Neural cell (in vitro differentiated cells): ENCODE data around the gene GPR146. TPM values are rescaled to one million over a fixed set of nuclear protein-coding genes. Genes with fewer than 3 reads are reported as not detected.

ENCODE experiments used
- H2AFZ ChIP-seq: fragments of 200-600, 300-800 bp; sonication (generic), shearing (Covaris generic); 2 replicates; pipeline ENCODE4 v1.6.0; 2014; ENCODE audit warnings: low read depth, mild to moderate bottlenecking, antibody characterized with exemption, low read length, moderate library complexity
- H3F3A ChIP-seq: fragments of 200-600 bp; shearing (Covaris generic); 2 replicates; pipeline ENCODE4 v1.6.1; 2016; ENCODE audit warnings: mild to moderate bottlenecking, moderate library complexity, mixed read lengths, antibody characterized with exemption, low read length; ENCODE audit not compliant: insufficient read depth, poor library complexity, severe bottlenecking
- H3K27ac ChIP-seq: fragments of 200-600, 300-800 bp; sonication (generic), shearing (Covaris generic); 2 replicates; pipeline ENCODE4 v1.5.1; 2014; ENCODE audit warnings: mild to moderate bottlenecking, low read length, moderate library complexity
- H3K27me3 ChIP-seq: fragments of 300-800, 200-600 bp; sonication (generic), shearing (Covaris generic); 2 replicates; pipeline ENCODE4 v1.6.0; 2014; ENCODE audit warnings: mild to moderate bottlenecking, low read depth, low read length, moderate library complexity; ENCODE audit not compliant: insufficient read depth
- H3K36me3 ChIP-seq: fragments of 300-800, 200-600 bp; sonication (generic), shearing (Covaris generic); 2 replicates; pipeline ENCODE4 v1.5.1; 2014; ENCODE audit warnings: mild to moderate bottlenecking, antibody characterized with exemption, low read length, moderate library complexity; ENCODE audit not compliant: insufficient read depth
- H3K4me2 ChIP-seq: fragments of 300-800, 200-600 bp; sonication (generic), shearing (Covaris generic); 2 replicates; pipeline ENCODE4 v1.6.0; 2014; ENCODE audit warnings: mild to moderate bottlenecking, low read length
- H3K4me3 ChIP-seq: fragments of 300-800, 200-600 bp; sonication (generic), shearing (Covaris generic); 2 replicates; pipeline ENCODE4 v1.5.1; 2014; ENCODE audit warnings: mild to moderate bottlenecking, low read length, moderate library complexity
- H3K79me2 ChIP-seq: fragments of 200-600 bp; shearing (Covaris generic); replicated peaks from 2 replicates; pipeline ENCODE4 v1.6.0; 2014; ENCODE audit warnings: mild to moderate bottlenecking, low read length, moderate library complexity; ENCODE audit not compliant: insufficient read depth
- H3K9ac ChIP-seq: fragments of 300-800, 200-600 bp; sonication (generic), shearing (Covaris generic); 2 replicates; pipeline ENCODE4 v1.6.1; 2016; ENCODE audit warnings: mild to moderate bottlenecking, low read length, mixed read lengths
- H3K9me2 ChIP-seq: fragments of 200-600 bp; shearing (Covaris generic); 2 replicates; pipeline ENCODE4 v1.6.1; 2016; ENCODE audit warnings: mild to moderate bottlenecking, low read length, mixed read lengths; ENCODE audit not compliant: insufficient read depth
- H3K9me3 ChIP-seq: fragments of 200-600, 300-800 bp; sonication (generic), shearing (Covaris generic); 2 replicates; pipeline ENCODE4 v1.6.1; 2016; ENCODE audit warnings: mild to moderate bottlenecking, mixed run types, low read length, moderate library complexity, mixed read lengths
- H4K20me1 ChIP-seq: fragments of 200-600 bp; shearing (Covaris generic); 2 replicates; pipeline ENCODE4 v1.6.1; 2016; ENCODE audit warnings: mild to moderate bottlenecking, mixed run types; ENCODE audit not compliant: insufficient read depth
- CTCF ChIP-seq: fragments of 450-650 bp; IDR thresholded peaks from 2 replicates; pipeline ENCODE4 v1.5.1; 2014; ENCODE audit warnings: antibody characterized with exemption, mild to moderate bottlenecking, moderate library complexity; ENCODE audit not compliant: poor library complexity, severe bottlenecking
- EP300 ChIP-seq: fragments of 450-650 bp; conservative IDR thresholded peaks from 2 replicates; pipeline ENCODE4 v1.6.1; 2014; ENCODE audit warnings: antibody characterized with exemption, mild to moderate bottlenecking, moderate library complexity; ENCODE audit not compliant: poor library complexity, severe bottlenecking
- EZH2 ChIP-seq: fragments of 200-600, 300-800 bp; shearing (Covaris generic), sonication (generic); IDR thresholded peaks from 2 replicates; pipeline ENCODE4 v1.6.1; 2014; ENCODE audit warnings: antibody characterized with exemption, low read length, borderline replicate concordance, mild to moderate bottlenecking; ENCODE audit not compliant: insufficient read depth, poor library complexity, severe bottlenecking
- MXI1 ChIP-seq: fragments of 450-650 bp; conservative IDR thresholded peaks from 2 replicates; pipeline ENCODE4 v1.6.1; 2014; ENCODE audit warnings: antibody characterized with exemption, mild to moderate bottlenecking; ENCODE audit not compliant: poor library complexity, severe bottlenecking
- POLR2AphosphoS5 ChIP-seq: IDR thresholded peaks from 2 replicates; pipeline ENCODE4 v1.6.1; 2012
- RAD21 ChIP-seq: fragments of 450-650 bp; conservative IDR thresholded peaks from 2 replicates; pipeline ENCODE4 v1.6.1; 2014; ENCODE audit warnings: antibody characterized with exemption, mild to moderate bottlenecking, moderate library complexity
- REST ChIP-seq: IDR thresholded peaks from 2 replicates; pipeline ENCODE4 v1.6.1; 2012; ENCODE audit warnings: borderline replicate concordance
- SMC3 ChIP-seq: fragments of 450-650 bp; conservative IDR thresholded peaks from 2 replicates; pipeline ENCODE4 v1.6.1; 2014; ENCODE audit warnings: antibody characterized with exemption, mild to moderate bottlenecking, moderate library complexity; ENCODE audit not compliant: poor library complexity
- TAF1 ChIP-seq: IDR thresholded peaks from 2 replicates; pipeline ENCODE4 v1.6.1; 2012; ENCODE audit warnings: low read depth
- polyA plus RNA-seq: library from polyadenylated mRNA; depleted of rRNA; stranded (reverse); fragments of >200 nt; gene quantifications from 2 replicates; pipeline ENCODE4 v1.2.3, GENCODE V29; 2014

Gene GPR146
- polyA plus RNA-seq, 1 donor from 2014 or later = not detected

DNA sequence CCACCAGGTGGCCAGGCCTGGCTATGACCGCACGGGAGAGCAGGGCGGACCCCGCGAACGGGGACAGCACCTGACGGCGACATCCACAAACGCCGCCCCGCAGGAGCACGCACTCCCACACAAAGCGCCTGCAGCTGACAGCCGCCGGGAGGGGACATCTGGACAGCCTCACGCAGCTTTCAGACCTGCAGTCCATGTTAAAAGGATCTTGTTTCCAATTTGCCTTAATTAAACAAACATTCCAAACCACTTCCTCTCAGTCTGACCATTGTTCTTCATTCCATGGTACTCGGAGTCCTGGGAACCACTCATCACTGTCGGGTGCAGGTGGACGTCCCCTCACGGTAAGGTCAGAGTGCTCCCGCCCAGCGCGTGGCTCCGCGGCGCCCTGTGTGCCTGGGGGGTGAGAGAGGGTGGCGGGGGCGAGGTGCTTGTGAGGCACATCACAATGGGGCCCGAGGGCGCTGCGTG is 37.6 kb downstream of the GPR146 start:
- no peaks in the 10 kb centered on the region for H4K20me1 ChIP-seq
- H3K27ac ChIP-seq = no peak overlapping the region
- TF ChIP-seq REST (no peak), TAF1 (no peak), EP300 (no peak), RAD21 (no peak), POLR2AphosphoS5 (no peak), SMC3 (no peak), CTCF (no peak), MXI1 (no peak), EZH2 (no peak)

GRCh38 chr7:1083729-1084657 is 39.6 kb downstream of the GPR146 start:
- no peak overlapping the region for H3K4me3 ChIP-seq

More for the DNA sequence above, 37.6 kb downstream of the GPR146 start:
- Histone ChIP-seq H3K4me2 (no peak overlapping the region), H3K9me2 (no peaks in the 10 kb centered on the region), H3K36me3 (no peaks in the 10 kb centered on the region), H3K27me3 (no peaks in the 10 kb centered on the region), H3K9me3 (no peaks in the 10 kb centered on the region), H3K4me3 (no peak overlapping the region), H3F3A (no peaks in the 10 kb centered on the region), H3K9ac (no peak overlapping the region), H3K79me2 (no peaks in the 10 kb centered on the region), H2AFZ (no peak overlapping the region)

More at GRCh38 chr7:1083729-1084657, 39.6 kb downstream of the GPR146 start:
- no peaks in the 10 kb centered on the region for H3K27me3 ChIP-seq
- no peak for TF ChIP-seq TAF1
- TF ChIP-seq RAD21 = no peak
- no peak for TF ChIP-seq SMC3
- TF ChIP-seq REST = no peak
- TF ChIP-seq CTCF = no peak
- TF ChIP-seq EP300 = no peak
- TF ChIP-seq EZH2 = no peak
- no peak for TF ChIP-seq POLR2AphosphoS5
- TF ChIP-seq MXI1 = no peak
- H2AFZ ChIP-seq = no peak overlapping the region
- no peak overlapping the region for H3K27ac ChIP-seq
- no peaks in the 10 kb centered on the region for H3K9me2 ChIP-seq
- no peaks in the 10 kb centered on the region for H3K36me3 ChIP-seq
- no peaks in the 10 kb centered on the region for H3K9me3 ChIP-seq
- no peaks in the 10 kb centered on the region for H3K79me2 ChIP-seq
- no peak overlapping the region for H3K9ac ChIP-seq
- no peaks in the 10 kb centered on the region for H4K20me1 ChIP-seq
- H3K4me2 ChIP-seq = no peak overlapping the region
- no peaks in the 10 kb centered on the region for H3F3A ChIP-seq
